ENCODE data around the gene NCAPH2. TPM values are rescaled to one million over a fixed set of nuclear protein-coding genes. Genes with fewer than 3 reads are reported as not detected.
A peak's percentile ranks its signal among the peaks of the same experiment; 100 is the strongest.

NCAPH2 gene
- total and polyA plus RNA-seq, 8 donors = 41.6 to 52.9 (median 45.1) TPM

DNA sequence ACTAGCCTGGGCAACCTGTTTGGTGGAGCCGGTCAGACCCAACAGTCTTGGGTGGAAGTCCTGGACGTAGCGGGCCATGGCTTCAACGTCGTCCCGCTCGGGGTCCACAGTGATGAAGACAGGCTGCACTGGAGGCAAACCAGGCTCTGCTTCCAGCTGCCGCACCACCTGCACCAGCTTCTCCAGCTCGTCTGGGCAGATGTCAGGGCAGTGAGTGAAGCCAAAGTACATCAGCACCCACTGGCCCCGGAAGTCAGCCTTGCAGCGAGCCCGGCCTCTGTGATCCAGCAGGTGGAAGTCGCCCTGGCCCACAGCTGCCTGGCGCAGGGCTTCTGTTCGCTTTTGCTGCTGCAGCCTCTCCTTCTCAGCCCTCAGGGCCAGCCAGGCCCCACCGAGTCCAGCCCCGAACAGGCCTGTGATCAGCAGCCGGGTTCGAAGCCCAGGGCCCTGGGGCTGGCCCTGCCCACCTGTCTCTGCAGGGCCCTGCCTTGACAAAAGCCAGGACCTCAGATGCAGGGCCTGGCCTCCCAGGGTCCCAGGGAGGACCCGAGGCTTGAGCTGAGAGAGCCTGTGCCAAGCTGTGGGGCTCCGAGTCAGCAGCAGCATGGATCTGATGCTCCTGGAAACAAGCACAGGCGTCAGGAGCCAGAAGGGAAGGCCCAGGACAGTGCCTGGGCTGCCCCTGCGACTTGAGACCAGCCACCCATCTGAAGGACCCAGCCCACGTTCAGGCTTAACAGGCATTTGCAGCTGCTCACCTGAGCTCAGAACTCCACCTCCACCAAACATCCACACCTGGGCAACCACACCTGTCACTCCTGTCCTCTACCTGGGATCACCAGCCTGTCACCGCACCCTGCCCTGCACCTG is 16.0 kb downstream of the NCAPH2 start:
- intact Hi-C loops (cut with DNase I) = no loop called here
- Histone ChIP-seq H3K27me3 (no peaks in the 10 kb centered on the region), H3K4me3 (peak overlapping the region; percentile 85 to 86), H3K9me3 (no peaks in the 10 kb centered on the region), H3K27ac (peak overlapping the region; percentile 99), H3K4me1 (peaks cover 19 to 43% of the 10 kb centered on the region in 2 donors), H3K36me3 (peaks cover 0 to 70% of the 10 kb centered on the region in 2 donors)
- ATAC-seq = no peak
- TF ChIP-seq, protein P1, sequence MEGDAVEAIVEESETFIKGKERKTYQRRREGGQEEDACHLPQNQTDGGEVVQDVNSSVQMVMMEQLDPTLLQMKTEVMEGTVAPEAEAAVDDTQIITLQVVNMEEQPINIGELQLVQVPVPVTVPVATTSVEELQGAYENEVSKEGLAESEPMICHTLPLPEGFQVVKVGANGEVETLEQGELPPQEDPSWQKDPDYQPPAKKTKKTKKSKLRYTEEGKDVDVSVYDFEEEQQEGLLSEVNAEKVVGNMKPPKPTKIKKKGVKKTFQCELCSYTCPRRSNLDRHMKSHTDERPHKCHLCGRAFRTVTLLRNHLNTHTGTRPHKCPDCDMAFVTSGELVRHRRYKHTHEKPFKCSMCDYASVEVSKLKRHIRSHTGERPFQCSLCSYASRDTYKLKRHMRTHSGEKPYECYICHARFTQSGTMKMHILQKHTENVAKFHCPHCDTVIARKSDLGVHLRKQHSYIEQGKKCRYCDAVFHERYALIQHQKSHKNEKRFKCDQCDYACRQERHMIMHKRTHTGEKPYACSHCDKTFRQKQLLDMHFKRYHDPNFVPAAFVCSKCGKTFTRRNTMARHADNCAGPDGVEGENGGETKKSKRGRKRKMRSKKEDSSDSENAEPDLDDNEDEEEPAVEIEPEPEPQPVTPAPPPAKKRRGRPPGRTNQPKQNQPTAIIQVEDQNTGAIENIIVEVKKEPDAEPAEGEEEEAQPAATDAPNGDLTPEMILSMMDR (IDR thresholded peaks at IDR 0.05) = no peak
- peak in 1 of 4 donors; percentile 79 for DNase-seq

DNA sequence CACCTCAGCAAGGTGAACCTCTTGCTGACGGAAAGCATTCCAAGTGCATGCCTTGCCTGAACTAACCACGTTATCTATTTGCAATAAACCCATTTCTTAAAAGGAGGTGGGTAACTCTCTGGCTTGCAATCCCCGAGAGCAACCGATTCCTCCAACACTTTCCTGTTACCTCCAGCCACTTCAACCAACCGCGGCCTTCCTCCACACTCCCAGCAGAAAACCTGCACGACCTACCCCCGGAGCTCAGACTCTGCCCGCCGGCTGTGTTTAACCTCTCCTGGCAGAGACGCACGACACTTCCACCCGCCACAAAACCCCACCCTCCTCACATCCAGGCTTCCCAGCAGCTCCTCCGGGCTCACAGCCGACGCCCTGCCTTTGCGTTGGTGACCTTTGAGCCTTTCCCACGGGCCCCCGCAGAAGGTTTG is 16.7 kb downstream of the NCAPH2 start:
- peaks cover 19 to 46% of the 10 kb centered on the region in 2 donors for H3K4me1 ChIP-seq
- TF ChIP-seq, protein P1 (IDR thresholded peaks at IDR 0.05) = no peak
- DNase-seq (no peak), ATAC-seq (peak; percentile 0)
- no peaks in the 10 kb centered on the region for H3K9me3 ChIP-seq
- H3K4me3 ChIP-seq = peak overlapping the region; percentile 85 to 86
- intact Hi-C loops (cut with DNase I) = no loop called here
- peak overlapping the region; percentile 99 for H3K27ac ChIP-seq
- H3K36me3 ChIP-seq = peaks cover 0 to 67% of the 10 kb centered on the region in 2 donors
- no peaks in the 10 kb centered on the region for H3K27me3 ChIP-seq

DNA sequence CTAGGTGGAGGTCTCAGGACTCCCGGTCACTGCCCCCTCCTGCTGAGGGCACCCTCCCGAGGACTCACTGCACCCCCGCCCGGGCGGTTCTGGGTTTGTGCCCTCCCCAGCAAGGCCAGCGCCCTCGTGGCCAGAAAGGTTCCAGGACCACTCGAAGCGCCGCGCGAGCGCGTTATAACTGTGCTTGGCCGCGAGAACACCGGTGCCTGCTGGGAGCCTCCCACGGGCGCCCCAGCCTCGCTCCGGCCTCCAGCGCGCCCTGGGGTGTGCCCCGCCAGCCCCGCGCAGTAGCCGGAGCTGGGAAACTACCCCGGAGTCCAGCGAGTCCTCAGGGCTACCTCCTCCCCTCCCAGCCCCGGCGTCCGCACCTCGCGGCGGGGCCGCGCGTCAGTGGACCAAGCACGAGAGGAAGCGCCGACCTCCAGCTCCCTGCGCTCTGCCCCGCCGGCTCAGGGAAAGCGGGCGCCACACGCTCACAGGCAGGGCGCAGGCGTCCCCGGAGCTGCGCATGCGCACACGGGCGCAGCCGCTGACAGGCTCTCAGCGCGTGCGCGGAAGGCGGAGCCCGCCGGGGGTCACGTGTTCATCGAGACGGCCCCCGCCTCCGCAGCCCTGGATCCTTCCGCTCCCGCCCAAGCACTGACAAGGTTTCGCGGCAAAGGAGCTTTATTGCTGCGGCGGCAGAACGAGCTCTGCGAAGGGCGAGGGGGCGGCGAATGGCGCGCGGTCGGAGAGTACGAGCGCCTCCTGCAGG is 17.3 kb downstream of the NCAPH2 start, which contains the start of gene SCO2:
Gene SCO2 (minus strand): TSS at position 495 of the 754 bp plus-strand sequence. CDS start 1,187 bp downstream, outside the sequence.
- H3K4me1 ChIP-seq = peaks cover 19 to 46% of the 10 kb centered on the region in 2 donors
- H3K27ac ChIP-seq = peak within 1 kb of the TSS; percentile 99
- DNase-seq (peak; percentile 96 to 99 (median 98)), ATAC-seq (peak; percentile 50)
- no peaks in the 10 kb centered on the region for H3K9me3 ChIP-seq
- H3K27me3 ChIP-seq = no peaks in the 10 kb centered on the region
- peak within 1 kb of the TSS; percentile 85 to 86 for H3K4me3 ChIP-seq
- TF ChIP-seq, protein P1 (IDR thresholded peaks at IDR 0.05) = no peak
- H3K36me3 ChIP-seq = peaks cover 0 to 61% of the 10 kb centered on the region in 2 donors
- intact Hi-C loops (cut with DNase I) = no loop called here

DNA sequence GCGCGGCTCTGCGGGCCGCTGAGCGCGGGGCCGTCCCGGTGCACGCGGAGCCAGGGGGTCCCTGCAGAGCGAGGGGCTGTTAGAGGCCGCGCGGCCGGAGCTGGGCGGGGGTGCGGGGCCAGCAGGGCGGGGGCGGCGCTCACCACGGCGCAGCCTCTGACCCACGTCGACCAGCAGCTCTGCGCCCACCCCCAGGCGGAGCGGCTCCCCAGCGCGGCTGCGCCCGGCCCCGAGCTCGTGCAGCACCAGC is 17.8 kb downstream of the NCAPH2 start:
- no peaks in the 10 kb centered on the region for H3K27me3 ChIP-seq
- intact Hi-C loops (cut with DNase I) = no loop called here

More for the DNA sequence above, 17.8 kb downstream of the NCAPH2 start:
- ATAC-seq (peak; percentile 4), DNase-seq (no peak)
- Histone ChIP-seq H3K9me3 (no peaks in the 10 kb centered on the region), H3K27ac (peak overlapping the region; percentile 99), H3K4me1 (peaks cover 19 to 46% of the 10 kb centered on the region in 2 donors), H3K4me3 (peak overlapping the region; percentile 85 to 86), H3K36me3 (peaks cover 0 to 56% of the 10 kb centered on the region in 2 donors)
- TF ChIP-seq, protein P1 (IDR thresholded peaks at IDR 0.05) = no peak

Data from left lung (tissue), 10 donors.